Neural cell (in vitro differentiated cells): ENCODE data around the gene EFCAB12. TPM values are rescaled to one million over a fixed set of nuclear protein-coding genes. Genes with fewer than 3 reads are reported as not detected.

ENCODE experiments used
- H2AFZ ChIP-seq: fragments of 200-600, 300-800 bp; sonication (generic), shearing (Covaris generic); 2 replicates; pipeline ENCODE4 v1.6.0; 2014; ENCODE audit warnings: low read depth, mild to moderate bottlenecking, antibody characterized with exemption, low read length, moderate library complexity
- H3F3A ChIP-seq: fragments of 200-600 bp; shearing (Covaris generic); 2 replicates; pipeline ENCODE4 v1.6.1; 2016; ENCODE audit warnings: mild to moderate bottlenecking, moderate library complexity, mixed read lengths, antibody characterized with exemption, low read length; ENCODE audit not compliant: insufficient read depth, poor library complexity, severe bottlenecking
- H3K27ac ChIP-seq: fragments of 200-600, 300-800 bp; sonication (generic), shearing (Covaris generic); 2 replicates; pipeline ENCODE4 v1.5.1; 2014; ENCODE audit warnings: mild to moderate bottlenecking, low read length, moderate library complexity
- H3K27me3 ChIP-seq: fragments of 300-800, 200-600 bp; sonication (generic), shearing (Covaris generic); 2 replicates; pipeline ENCODE4 v1.6.0; 2014; ENCODE audit warnings: mild to moderate bottlenecking, low read depth, low read length, moderate library complexity; ENCODE audit not compliant: insufficient read depth
- H3K36me3 ChIP-seq: fragments of 300-800, 200-600 bp; sonication (generic), shearing (Covaris generic); 2 replicates; pipeline ENCODE4 v1.5.1; 2014; ENCODE audit warnings: mild to moderate bottlenecking, antibody characterized with exemption, low read length, moderate library complexity; ENCODE audit not compliant: insufficient read depth
- H3K4me2 ChIP-seq: fragments of 300-800, 200-600 bp; sonication (generic), shearing (Covaris generic); 2 replicates; pipeline ENCODE4 v1.6.0; 2014; ENCODE audit warnings: mild to moderate bottlenecking, low read length
- H3K4me3 ChIP-seq: fragments of 300-800, 200-600 bp; sonication (generic), shearing (Covaris generic); 2 replicates; pipeline ENCODE4 v1.5.1; 2014; ENCODE audit warnings: mild to moderate bottlenecking, low read length, moderate library complexity
- H3K79me2 ChIP-seq: fragments of 200-600 bp; shearing (Covaris generic); replicated peaks from 2 replicates; pipeline ENCODE4 v1.6.0; 2014; ENCODE audit warnings: mild to moderate bottlenecking, low read length, moderate library complexity; ENCODE audit not compliant: insufficient read depth
- H3K9ac ChIP-seq: fragments of 300-800, 200-600 bp; sonication (generic), shearing (Covaris generic); 2 replicates; pipeline ENCODE4 v1.6.1; 2016; ENCODE audit warnings: mild to moderate bottlenecking, low read length, mixed read lengths
- H3K9me2 ChIP-seq: fragments of 200-600 bp; shearing (Covaris generic); 2 replicates; pipeline ENCODE4 v1.6.1; 2016; ENCODE audit warnings: mild to moderate bottlenecking, low read length, mixed read lengths; ENCODE audit not compliant: insufficient read depth
- H3K9me3 ChIP-seq: fragments of 200-600, 300-800 bp; sonication (generic), shearing (Covaris generic); 2 replicates; pipeline ENCODE4 v1.6.1; 2016; ENCODE audit warnings: mild to moderate bottlenecking, mixed run types, low read length, moderate library complexity, mixed read lengths
- H4K20me1 ChIP-seq: fragments of 200-600 bp; shearing (Covaris generic); 2 replicates; pipeline ENCODE4 v1.6.1; 2016; ENCODE audit warnings: mild to moderate bottlenecking, mixed run types; ENCODE audit not compliant: insufficient read depth
- CTCF ChIP-seq: fragments of 450-650 bp; IDR thresholded peaks from 2 replicates; pipeline ENCODE4 v1.5.1; 2014; ENCODE audit warnings: antibody characterized with exemption, mild to moderate bottlenecking, moderate library complexity; ENCODE audit not compliant: poor library complexity, severe bottlenecking
- EP300 ChIP-seq: fragments of 450-650 bp; conservative IDR thresholded peaks from 2 replicates; pipeline ENCODE4 v1.6.1; 2014; ENCODE audit warnings: antibody characterized with exemption, mild to moderate bottlenecking, moderate library complexity; ENCODE audit not compliant: poor library complexity, severe bottlenecking
- EZH2 ChIP-seq: fragments of 200-600, 300-800 bp; shearing (Covaris generic), sonication (generic); IDR thresholded peaks from 2 replicates; pipeline ENCODE4 v1.6.1; 2014; ENCODE audit warnings: antibody characterized with exemption, low read length, borderline replicate concordance, mild to moderate bottlenecking; ENCODE audit not compliant: insufficient read depth, poor library complexity, severe bottlenecking
- MXI1 ChIP-seq: fragments of 450-650 bp; conservative IDR thresholded peaks from 2 replicates; pipeline ENCODE4 v1.6.1; 2014; ENCODE audit warnings: antibody characterized with exemption, mild to moderate bottlenecking; ENCODE audit not compliant: poor library complexity, severe bottlenecking
- POLR2AphosphoS5 ChIP-seq: IDR thresholded peaks from 2 replicates; pipeline ENCODE4 v1.6.1; 2012
- RAD21 ChIP-seq: fragments of 450-650 bp; conservative IDR thresholded peaks from 2 replicates; pipeline ENCODE4 v1.6.1; 2014; ENCODE audit warnings: antibody characterized with exemption, mild to moderate bottlenecking, moderate library complexity
- SMC3 ChIP-seq: fragments of 450-650 bp; conservative IDR thresholded peaks from 2 replicates; pipeline ENCODE4 v1.6.1; 2014; ENCODE audit warnings: antibody characterized with exemption, mild to moderate bottlenecking, moderate library complexity; ENCODE audit not compliant: poor library complexity
- TAF1 ChIP-seq: IDR thresholded peaks from 2 replicates; pipeline ENCODE4 v1.6.1; 2012; ENCODE audit warnings: low read depth
- polyA plus RNA-seq: library from polyadenylated mRNA; depleted of rRNA; stranded (reverse); fragments of >200 nt; gene quantifications from 2 replicates; pipeline ENCODE4 v1.2.3, GENCODE V29; 2014
- TF ChIP-seq, protein P1 (sequence below): IDR thresholded peaks from 2 replicates; pipeline ENCODE4 v1.6.1; 2012; ENCODE audit warnings: borderline replicate concordance

EFCAB12 gene
- polyA plus RNA-seq, 1 donor from 2014 or later, result 0.32 TPM

- no peak for TF ChIP-seq EP300
- no peak for TF ChIP-seq RAD21
- no peak for TF ChIP-seq POLR2AphosphoS5
- Histone ChIP-seq H3K4me3 (no peak overlapping the region), H3K36me3 (no peaks in the 10 kb centered on the region), H3F3A (no peaks in the 10 kb centered on the region), H3K27ac (no peak overlapping the region), H2AFZ (no peak overlapping the region), H3K9me2 (no peaks in the 10 kb centered on the region), H3K9me3 (no peaks in the 10 kb centered on the region), H3K4me2 (no peak overlapping the region), H3K79me2 (no peaks in the 10 kb centered on the region), H3K27me3 (no peaks in the 10 kb centered on the region), H4K20me1 (no peaks in the 10 kb centered on the region), H3K9ac (no peak overlapping the region)
Observed at GRCh38 chr3:129360705-129361460, 67.6 kb downstream of the EFCAB12 start.

DNA sequence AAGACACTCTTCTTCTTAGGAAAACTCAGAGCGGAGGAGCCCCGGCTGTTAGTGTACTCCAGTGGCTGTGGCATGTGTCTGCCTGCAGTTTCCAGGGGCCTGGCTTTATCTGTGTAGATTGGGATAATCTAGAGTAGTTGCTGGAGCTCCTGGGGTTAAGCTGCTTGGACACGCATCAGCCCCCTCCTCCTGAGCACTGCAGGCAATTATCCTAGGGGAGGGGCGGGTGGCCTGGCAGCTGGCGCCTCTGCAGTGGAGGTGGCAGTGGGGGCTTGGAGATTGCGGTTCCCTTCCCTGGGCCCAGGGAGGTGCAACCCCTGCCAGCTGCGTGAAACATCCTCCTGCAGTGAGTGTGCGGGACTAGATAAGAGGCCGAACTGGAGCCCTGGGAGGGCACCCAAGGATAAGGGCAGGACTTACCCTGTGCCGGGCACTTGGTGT lies 68.2 kb downstream of the EFCAB12 start:
- Histone ChIP-seq H3K27me3 (no peaks in the 10 kb centered on the region), H3K27ac (no peak overlapping the region), H4K20me1 (no peaks in the 10 kb centered on the region), H2AFZ (no peak overlapping the region), H3K9ac (no peak overlapping the region), H3K4me3 (no peak overlapping the region), H3K4me2 (no peak overlapping the region), H3K79me2 (no peaks in the 10 kb centered on the region), H3K36me3 (no peaks in the 10 kb centered on the region), H3F3A (no peaks in the 10 kb centered on the region), H3K9me3 (no peaks in the 10 kb centered on the region), H3K9me2 (no peaks in the 10 kb centered on the region)
- no peak for TF ChIP-seq EP300
- no peak for TF ChIP-seq EZH2
- TF ChIP-seq, protein P1, sequence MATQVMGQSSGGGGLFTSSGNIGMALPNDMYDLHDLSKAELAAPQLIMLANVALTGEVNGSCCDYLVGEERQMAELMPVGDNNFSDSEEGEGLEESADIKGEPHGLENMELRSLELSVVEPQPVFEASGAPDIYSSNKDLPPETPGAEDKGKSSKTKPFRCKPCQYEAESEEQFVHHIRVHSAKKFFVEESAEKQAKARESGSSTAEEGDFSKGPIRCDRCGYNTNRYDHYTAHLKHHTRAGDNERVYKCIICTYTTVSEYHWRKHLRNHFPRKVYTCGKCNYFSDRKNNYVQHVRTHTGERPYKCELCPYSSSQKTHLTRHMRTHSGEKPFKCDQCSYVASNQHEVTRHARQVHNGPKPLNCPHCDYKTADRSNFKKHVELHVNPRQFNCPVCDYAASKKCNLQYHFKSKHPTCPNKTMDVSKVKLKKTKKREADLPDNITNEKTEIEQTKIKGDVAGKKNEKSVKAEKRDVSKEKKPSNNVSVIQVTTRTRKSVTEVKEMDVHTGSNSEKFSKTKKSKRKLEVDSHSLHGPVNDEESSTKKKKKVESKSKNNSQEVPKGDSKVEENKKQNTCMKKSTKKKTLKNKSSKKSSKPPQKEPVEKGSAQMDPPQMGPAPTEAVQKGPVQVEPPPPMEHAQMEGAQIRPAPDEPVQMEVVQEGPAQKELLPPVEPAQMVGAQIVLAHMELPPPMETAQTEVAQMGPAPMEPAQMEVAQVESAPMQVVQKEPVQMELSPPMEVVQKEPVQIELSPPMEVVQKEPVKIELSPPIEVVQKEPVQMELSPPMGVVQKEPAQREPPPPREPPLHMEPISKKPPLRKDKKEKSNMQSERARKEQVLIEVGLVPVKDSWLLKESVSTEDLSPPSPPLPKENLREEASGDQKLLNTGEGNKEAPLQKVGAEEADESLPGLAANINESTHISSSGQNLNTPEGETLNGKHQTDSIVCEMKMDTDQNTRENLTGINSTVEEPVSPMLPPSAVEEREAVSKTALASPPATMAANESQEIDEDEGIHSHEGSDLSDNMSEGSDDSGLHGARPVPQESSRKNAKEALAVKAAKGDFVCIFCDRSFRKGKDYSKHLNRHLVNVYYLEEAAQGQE, result no peak
- no peak for TF ChIP-seq CTCF
- TF ChIP-seq MXI1, result no peak
- no peak for TF ChIP-seq RAD21
- TF ChIP-seq POLR2AphosphoS5, result no peak
- no peak for TF ChIP-seq TAF1
- no peak for TF ChIP-seq SMC3
